SU-DHL-6 (cell line): ENCODE measurements around the gene PTPN1.

Experiments
- EZH2phosphoT487 ChIP-seq: fragments of 200-600 bp; sonication (generic), shearing (Covaris generic); conservative IDR thresholded peaks from 2 replicates; pipeline ENCODE4 v1.6.1; 2018; ENCODE audit warnings: mild to moderate bottlenecking, antibody characterized with exemption, low read length, moderate library complexity, mixed read lengths
- TF ChIP-seq, protein P1 (sequence below): fragments of 200-600 bp; sonication (generic); IDR thresholded peaks from one replicate; pipeline ENCODE4 v1.5.1; 2017; ENCODE audit warnings: antibody characterized with exemption, mild to moderate bottlenecking, low read length, moderate library complexity; ENCODE audit not compliant: insufficient read depth, poor library complexity, severe bottlenecking

DNA sequence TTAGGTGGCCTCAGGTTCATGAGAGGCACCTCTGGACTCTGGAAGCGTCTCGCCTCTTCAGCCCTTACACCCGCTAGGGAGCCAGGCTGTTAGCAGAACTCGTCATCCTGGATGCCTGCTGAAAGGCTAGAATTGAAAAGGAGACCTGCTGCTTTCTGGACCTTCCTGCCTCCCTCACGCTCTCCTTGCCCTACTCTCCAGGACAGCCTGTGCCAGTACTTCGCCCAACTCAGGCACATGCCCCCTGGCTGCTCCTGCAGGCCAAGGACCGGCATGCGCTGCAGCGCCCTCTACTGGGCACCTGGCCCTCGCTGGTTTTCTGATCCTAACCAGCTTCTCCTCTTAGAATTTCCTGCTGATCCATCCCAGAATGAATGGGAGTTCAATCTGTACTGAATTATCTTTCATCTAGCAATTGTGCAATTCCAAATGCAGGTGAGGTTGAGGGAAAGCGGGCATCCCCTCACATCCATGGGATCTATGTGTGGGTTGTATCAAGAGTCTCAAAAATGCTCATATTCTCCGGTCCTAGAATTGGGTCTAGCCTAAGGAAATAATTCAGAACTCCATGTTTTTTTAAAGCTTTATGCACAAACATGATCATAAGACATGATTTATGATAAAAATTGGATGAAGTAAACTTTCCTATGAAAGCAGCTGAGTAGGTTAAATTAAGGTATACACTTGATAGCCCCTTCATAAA, 78.0 kb downstream of the PTPN1 start:
- TF ChIP-seq EZH2phosphoT487: no peak
- TF ChIP-seq, protein P1, sequence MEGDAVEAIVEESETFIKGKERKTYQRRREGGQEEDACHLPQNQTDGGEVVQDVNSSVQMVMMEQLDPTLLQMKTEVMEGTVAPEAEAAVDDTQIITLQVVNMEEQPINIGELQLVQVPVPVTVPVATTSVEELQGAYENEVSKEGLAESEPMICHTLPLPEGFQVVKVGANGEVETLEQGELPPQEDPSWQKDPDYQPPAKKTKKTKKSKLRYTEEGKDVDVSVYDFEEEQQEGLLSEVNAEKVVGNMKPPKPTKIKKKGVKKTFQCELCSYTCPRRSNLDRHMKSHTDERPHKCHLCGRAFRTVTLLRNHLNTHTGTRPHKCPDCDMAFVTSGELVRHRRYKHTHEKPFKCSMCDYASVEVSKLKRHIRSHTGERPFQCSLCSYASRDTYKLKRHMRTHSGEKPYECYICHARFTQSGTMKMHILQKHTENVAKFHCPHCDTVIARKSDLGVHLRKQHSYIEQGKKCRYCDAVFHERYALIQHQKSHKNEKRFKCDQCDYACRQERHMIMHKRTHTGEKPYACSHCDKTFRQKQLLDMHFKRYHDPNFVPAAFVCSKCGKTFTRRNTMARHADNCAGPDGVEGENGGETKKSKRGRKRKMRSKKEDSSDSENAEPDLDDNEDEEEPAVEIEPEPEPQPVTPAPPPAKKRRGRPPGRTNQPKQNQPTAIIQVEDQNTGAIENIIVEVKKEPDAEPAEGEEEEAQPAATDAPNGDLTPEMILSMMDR: peak; percentile 99
